HEK293T (cell line): ENCODE measurements around the gene IDH2.
"Not testable (repeated sequence)": the region's sequence is repeated elsewhere in the genome, so short reads cannot be mapped to it uniquely, and the experiment has no call there.

ENCODE experiments used
- BHLHE40 ChIP-seq: fragments of 450-650 bp; IDR thresholded peaks from 2 replicates; pipeline ENCODE4 v1.6.1; 2016; ENCODE audit warnings: mild to moderate bottlenecking, moderate library complexity, borderline replicate concordance
- CTBP1 ChIP-seq: fragments of 450-650 bp; IDR thresholded peaks from 2 replicates; pipeline ENCODE4 v1.6.1; 2016; ENCODE audit warnings: borderline replicate concordance
- ELF4 ChIP-seq: fragments of 450-650 bp; IDR thresholded peaks from 2 replicates; pipeline ENCODE4 v1.6.1; 2017; ENCODE audit warnings: antibody characterized with exemption
- FOXK2 ChIP-seq: fragments of 450-650 bp; IDR thresholded peaks from 2 replicates; pipeline ENCODE4 v1.6.1; 2016; ENCODE audit warnings: mild to moderate bottlenecking
- LEF1 ChIP-seq: fragments of 450-650 bp; IDR thresholded peaks from 2 replicates; pipeline ENCODE4 v1.6.1; 2017; ENCODE audit warnings: mild to moderate bottlenecking, borderline replicate concordance
- NFRKB ChIP-seq: fragments of 450-650 bp; IDR thresholded peaks from 2 replicates; pipeline ENCODE4 v1.6.1; 2016; ENCODE audit warnings: mild to moderate bottlenecking, moderate library complexity
- PKNOX1 ChIP-seq: fragments of 450-650 bp; IDR thresholded peaks from 2 replicates; pipeline ENCODE4 v1.6.1; 2016
- SP1 ChIP-seq: fragments of 450-650 bp; IDR thresholded peaks from 2 replicates; pipeline ENCODE4 v1.6.1; 2017
- SUZ12 ChIP-seq: fragments of 450-650 bp; IDR thresholded peaks from 2 replicates; pipeline ENCODE4 v1.6.1; 2016; ENCODE audit warnings: mild to moderate bottlenecking

DNA sequence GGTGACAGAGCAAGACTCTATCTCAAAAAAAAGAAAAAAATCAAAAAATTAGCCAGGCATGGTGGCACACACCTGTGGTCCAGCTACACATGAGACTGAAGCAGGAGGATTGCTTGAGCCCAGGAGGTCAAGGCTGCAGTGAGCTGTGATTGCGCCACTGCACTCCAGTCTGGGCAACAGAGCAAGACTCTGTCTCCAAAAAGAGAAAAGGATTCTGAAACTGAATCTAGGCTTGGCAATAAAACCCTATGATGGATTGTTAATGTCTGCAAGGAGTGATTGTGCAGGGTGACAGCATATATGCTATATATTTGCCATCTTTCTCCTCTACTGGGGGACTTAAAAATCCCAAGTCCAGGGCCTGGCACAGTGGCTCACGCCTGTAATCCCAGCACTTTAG is 31.6 kb downstream of the IDH2 start:
- not testable (repeated sequence) for TF ChIP-seq LEF1, BHLHE40, FOXK2, NFRKB, ELF4, SUZ12, SP1, CTBP1, PKNOX1
